ENCODE data around the gene IQCK.
A peak's percentile ranks its signal among the peaks of the same experiment; 100 is the strongest.

Gene IQCK

DNA sequence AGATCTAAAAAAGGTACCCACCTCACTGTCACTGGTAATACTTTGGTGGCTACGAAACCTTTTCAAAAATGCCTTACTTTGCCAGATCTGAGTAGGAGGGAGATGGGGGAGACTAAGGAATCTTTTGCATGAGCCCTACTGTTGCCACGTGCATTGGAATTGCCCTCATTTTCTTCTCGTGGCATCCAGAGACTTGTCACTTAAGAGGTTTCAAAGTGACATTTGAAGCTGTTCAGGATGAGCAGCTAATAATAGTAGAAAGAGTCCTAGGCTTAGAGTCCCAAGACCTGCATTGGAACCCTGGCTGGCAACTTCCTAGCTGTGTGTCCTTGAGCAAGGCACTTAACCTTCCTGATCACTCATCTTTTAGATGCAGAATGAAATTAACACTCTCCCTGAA lies 123.1 kb downstream of the IQCK start:
- DNase-seq: no peak

DNA sequence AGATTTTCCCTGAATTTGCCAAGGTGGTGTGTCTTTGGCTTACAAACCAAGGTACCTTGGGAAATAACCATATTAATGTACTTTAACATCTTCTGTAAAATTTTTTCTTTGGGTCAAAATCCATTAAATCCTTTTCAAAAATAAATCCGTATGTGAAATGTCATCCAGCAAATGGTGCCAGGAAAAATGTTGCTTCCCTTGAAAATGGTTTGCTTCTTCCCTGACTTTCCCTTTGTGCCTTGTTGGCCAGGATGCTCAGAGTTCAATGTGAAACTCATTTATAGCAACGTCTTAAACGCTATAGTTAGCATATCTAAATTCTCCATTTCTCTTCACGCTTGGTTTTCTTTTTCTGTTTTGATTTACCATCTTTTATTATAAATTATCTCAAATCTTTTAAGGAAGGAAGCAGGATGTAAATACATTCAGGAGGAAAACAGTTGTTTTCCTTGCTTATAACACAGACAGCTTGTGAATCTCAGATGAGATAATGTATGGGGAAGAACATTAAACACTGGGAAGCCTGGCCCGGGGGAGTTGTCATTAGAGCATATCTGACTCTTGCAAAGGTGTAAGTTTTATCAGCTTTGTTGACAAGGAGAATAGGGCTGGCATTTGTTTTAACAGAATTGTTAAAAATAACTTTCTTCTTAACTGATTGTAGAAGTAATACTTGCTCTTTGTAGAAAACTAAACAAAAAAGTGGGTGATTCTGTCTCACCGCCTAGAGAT lies 124.5 kb downstream of the IQCK start:
- no peak for DNase-seq

DNA sequence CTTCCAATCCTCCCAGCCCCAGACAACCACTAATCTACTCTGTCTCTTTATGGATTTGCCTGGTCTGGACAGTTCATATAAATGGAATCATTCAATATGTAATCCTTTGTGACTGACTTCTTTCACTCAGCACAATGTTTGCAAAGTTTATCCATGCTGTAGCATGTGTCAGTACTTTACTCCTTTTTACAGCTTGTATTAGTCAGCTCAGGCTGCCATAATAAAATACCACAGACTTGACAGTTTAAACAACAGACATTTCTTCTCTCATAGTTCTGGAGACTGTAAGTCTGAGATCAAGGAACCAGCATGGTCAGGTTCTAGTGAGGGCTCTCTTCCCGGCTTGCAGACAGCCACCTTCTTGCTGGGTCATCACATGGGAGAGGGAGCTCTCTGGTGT lies 125.3 kb downstream of the IQCK start:
- DNase-seq: no peak

DNA sequence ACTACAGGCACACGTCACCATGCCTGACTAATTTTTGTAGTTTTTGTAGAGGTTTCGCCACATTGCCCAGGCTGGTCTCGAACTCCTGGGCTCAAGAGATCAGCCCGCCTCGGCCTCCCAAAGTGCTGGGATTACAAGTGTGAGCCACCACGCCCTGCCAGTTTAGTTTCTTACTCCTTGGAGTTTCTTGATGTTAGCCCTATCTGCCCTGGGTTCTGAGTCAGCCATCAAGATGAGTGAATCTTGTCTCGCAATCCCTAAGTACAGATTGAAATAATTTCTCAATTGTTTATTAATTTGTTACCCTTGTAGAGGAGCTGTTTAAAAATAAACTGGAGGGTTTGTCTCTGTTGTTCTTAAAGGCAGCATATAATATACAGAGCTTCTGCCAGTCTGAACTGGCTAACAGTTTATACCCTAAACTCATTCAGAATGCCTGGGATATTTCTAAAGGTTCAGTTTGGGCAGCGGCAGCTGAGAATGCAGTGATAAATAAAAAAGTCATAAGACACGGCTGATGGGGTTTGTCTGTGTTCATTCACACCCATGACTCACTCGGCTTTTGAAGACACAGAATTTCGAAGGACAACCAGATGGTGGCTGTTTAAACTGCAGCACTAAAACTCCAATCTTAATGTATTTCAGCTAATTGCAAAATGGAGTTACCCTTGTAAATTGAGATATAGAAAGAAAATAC lies 127.0 kb downstream of the IQCK start:
- peak; percentile 80 for DNase-seq

DNA sequence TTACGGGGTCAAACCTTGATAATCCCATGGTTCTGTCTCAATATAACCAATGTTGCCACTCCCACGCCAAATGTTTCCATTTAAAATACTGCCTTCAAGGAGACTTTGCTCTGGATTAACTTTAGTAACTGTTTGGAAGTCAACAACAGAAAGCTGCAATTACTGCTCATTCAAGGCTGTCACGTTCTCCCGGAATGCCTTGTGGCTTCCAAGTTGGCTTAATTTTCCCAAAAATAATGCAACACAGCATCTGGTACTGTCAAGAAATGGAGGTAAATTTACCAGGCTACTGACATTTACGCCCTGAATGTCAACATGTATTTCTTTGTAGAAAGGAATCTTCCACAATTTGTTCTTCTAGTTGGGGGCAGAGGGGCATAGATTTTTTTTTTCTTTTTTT lies 128.4 kb downstream of the IQCK start:
- no peak for DNase-seq

DNA sequence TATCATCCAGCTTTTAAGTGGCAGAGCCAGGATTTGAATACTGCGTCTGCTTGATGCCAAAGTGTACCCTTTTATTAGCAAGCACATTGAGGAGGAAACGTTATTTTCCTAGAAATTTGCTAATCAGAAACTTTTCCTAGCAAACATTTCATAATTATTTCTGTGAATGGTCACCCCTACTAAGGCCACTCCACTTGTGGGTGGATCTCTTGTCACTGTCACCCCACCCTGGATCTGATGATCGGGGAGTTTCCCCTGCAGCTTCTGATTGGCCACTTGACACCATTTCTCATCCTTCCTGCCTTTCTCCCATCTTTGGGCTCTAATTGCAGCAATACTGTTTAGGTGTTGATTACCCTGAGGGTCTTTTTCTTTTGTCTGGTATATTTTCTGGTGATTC lies 130.7 kb downstream of the IQCK start:
- DNase-seq: no peak

DNA sequence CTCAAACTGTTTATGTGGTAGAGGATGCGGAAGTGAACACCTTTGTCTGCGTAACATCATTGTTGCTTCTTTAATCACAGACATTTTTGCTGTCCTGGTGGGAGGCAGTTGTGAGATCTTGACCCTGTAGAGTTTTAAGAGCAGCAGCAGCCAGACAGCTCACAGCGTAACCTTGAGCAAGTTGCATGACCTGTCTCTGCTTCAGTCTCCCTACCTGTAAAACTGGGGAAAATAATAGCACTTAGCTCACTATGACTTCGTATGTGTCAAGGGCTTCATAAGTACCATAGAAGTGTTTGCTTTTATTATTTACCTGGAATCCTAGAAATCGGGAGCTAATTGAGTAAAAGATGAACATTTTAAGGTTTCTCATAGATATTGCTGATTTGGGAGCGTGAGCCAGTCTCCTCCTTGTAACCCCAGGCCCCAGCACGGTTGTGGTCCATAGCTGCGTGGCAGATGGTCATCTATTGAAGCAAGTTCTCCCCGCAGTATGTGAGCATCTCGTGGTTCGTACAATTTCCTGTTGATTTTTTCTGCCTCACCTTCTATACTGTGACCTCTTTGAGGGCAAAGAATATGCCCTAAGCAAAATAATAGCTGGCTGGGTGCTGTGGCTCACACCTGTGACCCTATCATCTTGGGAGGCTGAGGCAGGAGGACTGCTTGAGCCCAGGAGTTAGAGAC lies 132.2 kb downstream of the IQCK start:
- no peak for DNase-seq

DNA sequence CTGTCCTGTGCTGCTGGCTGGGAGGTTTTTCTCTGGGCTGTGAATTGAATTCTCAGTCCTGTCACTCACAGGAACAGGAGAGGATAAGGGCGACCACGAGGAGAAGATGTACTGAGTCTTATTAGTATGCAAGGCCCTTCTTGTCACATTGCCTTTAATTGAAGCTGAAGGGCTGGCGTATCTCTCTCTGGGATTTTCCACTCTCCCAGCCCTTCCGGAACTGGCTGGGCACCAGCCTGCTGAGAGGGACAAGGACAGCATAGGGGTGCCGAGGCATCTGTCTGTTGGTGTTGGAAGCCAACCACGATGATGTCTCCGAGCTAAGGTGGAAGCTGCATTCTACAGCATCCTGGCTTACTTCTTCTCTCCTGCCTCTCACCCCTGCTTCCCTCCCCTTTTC lies 133.4 kb downstream of the IQCK start:
- no peak for DNase-seq

DNA sequence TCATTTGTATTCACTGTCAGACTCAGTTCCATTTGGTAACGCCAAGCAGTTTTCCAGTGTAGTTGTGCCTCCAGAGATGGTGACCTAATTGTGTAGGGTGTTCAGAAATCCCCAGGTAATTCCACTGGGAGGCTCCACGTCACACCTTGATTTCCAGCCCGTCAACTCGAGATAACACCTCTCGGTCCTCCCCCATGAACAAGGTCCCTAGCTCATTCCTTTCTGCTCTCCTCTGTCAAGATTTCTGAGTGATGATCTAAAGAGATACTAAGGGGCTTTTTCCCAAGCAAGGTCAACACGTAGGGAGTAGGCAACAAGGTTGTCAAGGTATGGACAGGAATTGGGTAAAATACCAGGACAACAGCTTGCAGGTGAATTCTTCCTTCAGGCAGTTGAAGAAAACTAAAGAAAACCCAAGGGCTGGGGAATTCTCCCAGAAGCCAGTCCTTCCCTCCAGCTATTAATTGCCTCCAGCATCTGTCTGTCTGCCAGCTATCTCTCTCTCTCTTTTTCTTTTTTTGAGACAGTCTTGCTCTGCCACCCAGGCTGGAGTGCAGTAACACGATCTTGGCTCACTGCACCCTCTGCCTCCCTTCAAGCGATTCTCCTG lies 135.2 kb downstream of the IQCK start:
- DNase-seq: no peak

DNA sequence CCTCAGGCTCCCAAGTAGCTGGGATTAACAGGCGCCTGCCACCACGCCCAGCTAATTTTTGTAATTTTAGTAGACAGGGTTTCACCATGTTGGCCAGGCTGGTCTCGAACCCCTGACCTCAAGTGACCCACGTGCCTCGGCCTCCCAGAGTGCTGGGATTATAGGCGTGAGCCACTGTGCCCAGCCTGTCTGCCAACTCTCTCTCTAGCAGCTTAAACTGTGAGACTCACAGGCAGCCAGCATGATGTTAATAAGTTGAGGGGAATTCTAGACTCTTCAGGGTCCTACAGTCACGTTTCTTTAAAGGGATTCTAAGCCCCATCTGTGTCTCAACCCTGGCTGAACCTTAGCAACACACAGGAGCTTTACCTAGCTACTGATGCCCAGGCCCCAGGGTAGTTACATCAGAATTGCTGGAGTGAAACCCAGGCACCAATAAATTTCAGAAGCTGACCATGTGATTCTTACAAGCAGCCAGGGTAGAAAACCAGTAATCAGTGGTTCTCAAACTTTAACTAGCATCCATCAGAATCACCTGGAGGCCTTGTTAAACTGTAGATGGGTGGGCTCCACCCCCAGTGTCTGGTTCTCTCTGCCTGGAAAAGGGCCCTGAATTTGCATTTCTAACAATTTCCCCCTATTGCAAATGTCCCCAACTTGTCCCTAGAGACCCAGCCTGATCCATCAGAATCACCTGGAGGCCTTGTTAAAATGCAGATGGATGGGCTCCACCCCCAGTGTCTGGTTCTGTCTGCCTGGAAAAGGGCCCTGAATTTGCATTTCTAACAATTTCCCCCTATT lies 135.9 kb downstream of the IQCK start:
- DNase-seq: no peak

DNA sequence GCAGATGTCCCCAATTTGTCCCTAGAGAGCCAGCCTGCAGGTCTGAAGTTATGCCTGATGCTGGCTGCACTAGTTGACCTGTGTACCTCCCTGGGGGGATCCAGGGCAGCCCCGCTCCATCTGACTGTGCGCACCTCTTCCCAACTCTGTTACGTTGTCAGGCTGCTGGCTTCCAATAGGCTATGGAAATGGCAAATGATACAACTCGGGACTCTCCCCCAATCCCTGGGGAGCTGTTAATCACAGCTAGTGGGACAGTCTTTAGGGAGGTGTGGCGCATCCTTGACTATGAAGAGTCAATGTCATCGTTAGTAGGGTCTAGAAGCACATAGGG lies 136.4 kb downstream of the IQCK start:
- DNase-seq: no peak

DNA sequence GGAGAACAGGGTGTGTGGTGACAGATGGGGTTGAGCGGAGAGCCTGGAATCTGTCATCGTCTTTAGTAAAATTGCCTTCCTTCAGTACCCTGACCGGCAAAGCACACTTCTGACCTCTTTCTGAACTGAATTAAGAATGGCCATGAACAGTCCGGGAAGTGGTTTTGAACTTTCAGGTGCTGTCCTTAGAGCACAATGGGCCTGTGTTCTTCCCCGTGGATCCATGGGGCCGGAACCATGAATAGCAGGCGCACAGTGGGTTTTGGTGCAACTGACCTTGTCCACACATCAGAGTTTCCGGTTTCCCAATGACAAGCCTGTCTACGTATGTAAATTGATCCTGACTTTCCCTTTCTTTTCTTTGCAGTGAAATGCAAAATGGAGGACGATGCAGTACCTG lies 138.0 kb downstream of the IQCK start:
- no peak for DNase-seq

DNA sequence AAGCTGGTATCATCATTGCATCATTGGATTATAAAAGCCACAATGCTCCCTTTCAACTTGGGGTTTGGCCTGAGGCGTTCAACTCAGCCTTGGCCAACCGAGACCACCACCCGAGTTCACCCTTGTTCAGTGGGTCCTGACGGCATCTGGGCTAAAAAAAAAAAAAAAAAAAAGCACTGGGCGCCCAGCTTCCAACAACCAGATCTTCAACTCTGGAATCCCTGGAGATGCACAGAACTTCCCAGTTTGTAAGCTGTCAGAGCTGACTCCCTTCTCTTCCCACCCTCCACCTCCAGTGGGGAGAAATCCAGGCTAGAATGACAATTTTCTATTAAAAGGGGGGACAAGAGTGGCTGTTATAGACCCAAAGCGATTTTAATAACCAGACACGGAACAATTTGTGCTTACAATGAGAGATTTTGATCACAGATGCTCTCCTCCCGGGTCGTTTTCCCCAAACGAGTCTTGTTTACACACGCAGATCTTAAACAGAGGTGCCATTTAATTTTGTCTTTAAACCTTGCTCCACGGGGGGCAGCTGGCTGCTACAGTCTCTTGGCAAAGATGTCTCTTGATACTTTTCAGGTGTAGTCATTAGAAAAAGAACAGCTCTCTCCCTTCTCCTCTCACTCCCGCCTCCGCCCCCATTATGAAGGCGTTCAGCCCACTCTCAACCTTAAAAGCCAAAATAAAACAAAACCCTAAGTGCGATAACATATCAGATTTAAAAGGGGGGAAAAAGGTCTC lies 139.7 kb downstream of the IQCK start:
- DNase-seq: no peak

DNA sequence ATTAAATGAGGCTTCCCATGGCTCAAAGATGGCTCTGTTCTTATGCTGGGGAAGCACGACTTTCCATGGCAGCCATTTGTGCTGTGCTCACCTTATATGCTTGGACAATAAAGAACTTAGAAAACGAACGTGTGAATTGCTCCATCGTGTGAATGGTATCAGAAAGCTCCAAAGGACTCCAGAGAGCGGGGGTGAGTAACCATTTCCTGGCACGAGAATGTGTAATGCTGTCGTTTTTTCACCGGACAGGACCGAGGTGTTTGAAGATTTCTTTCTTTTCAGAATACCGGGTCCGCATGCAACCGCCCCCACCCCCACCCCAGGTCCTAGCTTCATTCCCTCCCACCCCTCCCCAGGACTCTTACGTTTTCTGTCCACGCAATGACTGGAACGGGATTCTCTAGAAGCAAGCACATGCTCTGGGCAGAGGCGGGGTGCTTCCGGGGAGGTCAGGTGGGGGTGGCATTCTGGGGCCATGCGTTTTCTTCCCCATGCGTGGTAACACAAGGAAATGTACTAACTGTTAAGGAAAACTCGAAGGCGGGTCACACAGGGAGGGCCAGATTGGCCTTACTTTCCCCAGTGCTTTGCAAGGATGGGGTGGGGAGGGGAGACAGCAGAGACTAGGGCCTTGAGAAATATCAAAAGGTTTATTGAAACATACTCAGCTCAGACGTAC lies 140.4 kb downstream of the IQCK start:
- DNase-seq: no peak

DNA sequence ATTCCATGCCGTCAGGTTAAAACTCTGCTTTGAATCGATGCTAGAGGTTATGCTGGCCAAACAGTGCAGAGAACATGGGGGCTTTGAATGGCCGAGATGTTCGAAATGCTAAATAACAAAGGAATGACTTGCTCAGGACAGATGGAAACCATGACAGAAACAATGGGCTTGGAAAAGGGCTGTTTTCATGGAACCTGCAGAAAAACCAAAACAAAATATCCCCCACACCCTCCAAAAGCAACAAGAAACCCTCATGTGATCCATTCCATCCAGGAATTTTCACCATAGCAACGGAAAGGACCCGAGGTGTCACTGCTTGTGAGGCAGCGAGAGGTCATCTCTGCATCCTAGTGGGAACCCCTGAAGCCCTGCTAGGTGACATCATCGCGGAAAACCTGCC lies 141.1 kb downstream of the IQCK start:
- no peak for DNase-seq

DNA sequence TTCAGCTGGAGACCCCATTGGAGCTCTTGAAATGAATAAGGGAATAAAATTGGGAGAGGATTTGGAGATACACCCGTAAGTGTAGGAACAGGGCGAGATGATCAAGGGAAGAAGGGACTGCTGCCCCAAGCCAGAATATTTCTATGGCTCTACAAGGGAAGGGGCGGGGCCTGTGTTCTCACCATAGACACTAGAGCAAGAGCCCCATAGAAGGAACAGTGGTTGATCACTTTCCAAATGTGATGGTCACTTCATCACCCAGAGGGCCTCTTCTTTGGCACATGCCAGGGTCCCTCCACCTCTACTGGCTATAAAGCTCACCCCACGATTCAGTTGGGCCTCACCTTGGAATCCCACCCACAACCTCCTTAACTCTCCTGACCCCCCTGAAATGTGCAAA lies 141.5 kb downstream of the IQCK start:
- no peak for DNase-seq

DNA sequence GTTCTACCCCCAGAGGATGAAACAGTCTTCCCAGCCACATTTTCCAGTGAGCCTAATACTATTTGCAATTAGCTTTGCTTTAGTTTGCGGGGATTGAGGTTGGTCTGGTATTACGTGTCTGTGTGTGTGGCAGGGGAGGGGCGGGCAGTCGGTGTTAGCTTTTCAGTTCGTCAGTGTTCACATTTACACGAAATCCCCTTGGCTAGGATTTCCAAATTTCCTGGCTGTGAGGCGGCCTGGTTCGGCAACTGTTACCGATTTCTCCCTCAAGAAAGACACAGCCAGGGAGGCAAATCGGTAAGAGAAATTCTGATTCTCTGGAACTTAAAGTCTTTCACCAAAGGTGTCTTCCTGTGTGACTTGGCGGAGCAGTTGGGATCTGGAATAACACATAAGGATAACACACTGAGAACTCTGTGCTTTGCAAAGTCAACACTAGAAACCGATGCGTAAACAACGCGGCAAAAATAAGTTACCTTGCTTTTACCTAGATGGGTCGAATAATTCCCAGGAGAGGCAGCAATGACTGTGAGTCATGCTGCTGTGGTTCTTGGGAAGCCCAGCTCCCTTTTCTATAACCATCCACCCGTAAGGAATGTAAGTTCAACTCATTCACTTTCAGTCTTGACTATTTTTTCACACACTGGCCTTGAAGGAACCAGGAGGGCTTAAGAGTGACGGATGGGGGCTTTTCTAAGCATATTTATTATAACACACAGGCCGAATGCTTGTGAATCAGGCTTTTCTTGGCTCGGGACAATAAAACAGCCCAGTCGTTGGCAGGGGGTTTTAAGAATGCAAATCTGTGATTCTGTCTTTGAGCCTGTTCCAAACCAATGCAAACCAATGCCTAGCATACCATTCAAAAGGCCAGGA lies 142.3 kb downstream of the IQCK start:
- no peak for DNase-seq

DNA sequence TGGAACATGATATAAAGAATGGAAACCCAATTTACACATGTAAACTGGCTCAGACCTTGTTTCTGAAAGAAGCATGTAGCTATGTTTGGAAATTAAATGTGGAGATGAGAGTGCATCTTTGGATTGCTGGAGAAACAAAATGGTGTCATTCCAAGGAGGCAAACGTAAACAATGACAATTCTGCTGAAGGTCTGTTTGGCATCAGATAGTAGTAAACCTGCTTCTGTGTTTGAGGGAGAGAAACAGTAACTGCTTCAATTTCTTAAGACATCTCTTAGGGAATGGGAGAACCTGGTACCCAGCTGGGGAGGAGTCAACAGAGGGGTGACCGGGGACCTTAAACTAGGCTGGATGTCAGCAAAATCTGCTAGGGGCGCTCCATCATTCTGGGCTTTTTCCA lies 143.1 kb downstream of the IQCK start:
- DNase-seq: no peak

DNA sequence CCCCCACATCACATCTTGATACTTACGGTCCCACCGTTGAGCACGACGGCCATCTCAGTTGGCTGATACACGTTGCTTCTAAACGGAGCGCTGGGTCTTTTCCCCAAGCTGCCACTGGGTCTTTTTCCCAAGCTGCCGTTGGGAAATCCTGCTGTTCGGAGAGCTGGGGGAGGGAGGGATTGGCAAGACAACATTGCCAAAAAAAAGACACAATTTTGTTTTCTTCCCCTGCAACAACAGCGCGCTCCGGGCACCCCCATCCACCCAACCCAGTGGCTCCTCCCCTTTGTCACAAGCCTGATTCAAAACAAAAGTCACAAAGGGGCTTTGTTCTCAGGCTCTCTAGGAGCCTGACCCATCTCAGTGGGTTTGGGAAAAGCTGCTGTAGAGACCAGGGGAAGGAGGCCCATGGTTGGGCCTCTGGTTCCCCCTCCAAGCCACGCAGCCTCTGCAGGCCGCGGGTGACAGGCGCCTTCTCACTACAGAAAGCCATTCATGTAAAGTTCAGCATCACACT lies 143.8 kb downstream of the IQCK start:
- DNase-seq: no peak

DNA sequence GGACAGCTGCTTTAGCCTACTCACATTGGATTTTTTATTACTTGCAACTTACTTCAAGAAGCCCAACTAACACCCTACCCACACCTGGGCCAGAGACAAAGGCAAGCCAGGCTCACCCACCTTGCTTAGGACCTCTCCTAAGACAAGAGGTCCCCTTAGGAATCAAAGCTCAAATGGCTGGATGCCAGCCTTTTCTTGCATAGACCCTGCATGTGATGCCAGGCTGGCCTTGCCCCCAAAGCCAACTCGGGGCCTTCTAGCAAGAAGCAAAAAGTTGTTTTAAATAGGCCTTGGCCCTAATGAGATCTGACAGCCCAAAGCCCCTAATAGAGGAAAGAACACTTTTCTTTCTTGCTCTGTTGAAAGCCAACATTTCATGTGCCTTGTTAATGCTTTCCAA lies 145.9 kb downstream of the IQCK start:
- DNase-seq: no peak

DNA sequence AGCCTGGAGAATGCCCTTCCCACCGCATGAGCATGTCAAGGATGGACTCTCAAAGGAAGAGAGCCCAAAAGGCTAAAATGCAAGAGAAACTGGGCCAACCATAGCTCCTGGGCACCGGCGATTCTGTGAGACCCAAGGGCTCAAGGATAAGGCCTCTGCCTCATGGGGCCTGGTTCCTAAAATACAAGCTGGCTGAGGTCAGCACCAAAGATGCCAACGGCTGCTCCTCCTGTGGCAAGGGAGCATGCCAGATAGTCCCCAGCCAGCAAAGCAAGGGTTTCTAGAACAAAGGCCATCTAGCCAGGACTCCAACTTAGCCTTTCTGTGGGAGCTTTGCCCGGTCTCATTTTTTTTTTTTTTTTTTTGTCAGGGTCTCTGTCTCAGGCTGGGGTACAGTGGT lies 146.5 kb downstream of the IQCK start:
- DNase-seq: no peak

Measured in NCI-H446 treated with DMSO at 0.1 percent for 48 hours (cell line).